ENCODE data around the gene INSL6.

The INSL6 gene, protein sequence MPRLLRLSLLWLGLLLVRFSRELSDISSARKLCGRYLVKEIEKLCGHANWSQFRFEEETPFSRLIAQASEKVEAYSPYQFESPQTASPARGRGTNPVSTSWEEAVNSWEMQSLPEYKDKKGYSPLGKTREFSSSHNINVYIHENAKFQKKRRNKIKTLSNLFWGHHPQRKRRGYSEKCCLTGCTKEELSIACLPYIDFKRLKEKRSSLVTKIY

DNA sequence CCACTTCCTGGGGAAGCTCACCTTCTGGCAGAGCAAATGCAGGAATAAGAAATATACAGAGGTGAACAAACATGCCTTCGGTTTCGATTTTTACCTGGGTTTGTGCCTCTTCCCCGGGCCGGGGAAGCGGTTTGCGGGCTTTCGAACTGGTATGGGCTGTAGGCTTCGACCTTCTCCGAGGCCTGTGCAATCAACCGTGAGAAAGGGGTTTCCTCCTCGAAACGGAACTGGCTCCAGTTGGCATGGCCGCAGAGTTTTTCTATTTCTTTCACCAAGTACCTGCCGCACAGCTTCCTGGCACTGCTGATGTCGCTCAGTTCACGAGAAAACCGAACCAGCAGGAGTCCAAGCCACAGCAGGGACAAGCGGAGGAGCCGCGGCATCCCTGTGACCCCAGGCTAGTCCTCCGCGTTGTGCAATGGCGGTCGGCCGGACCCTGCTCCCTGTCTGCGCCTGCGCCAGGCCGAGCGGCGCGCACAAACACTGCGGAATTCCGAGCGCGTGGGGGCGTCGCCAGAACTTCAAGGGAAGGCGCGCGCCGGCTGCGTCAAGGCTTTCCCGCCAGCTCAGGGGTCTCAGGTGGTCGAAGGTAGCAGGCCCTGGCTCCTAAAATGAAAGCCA lies at the start of gene INSL6:
Gene INSL6, minus strand, starts transcription at position 420 of the 621 bp plus-strand sequence. Its CDS starts 37 bp downstream, at position 383.
- TF ChIP-seq SP1 (IDR thresholded peaks at IDR 0.05) (no peak), L3MBTL2 (conservative IDR thresholded peaks at IDR 0.05) (no peak), CTBP1 (IDR thresholded peaks at IDR 0.05; ENCODE audit: borderline replicate concordance) (no peak), BHLHE40 (IDR thresholded peaks at IDR 0.05; ENCODE audit: borderline replicate concordance) (no peak), FOXA1 (IDR thresholded peaks at IDR 0.05) (no peak), HDGF (IDR thresholded peaks at IDR 0.05; ENCODE audit: borderline replicate concordance) (no peak), FOXM1 (IDR thresholded peaks at IDR 0.05; ENCODE audit: borderline replicate concordance) (no peak), ZNF384 (IDR thresholded peaks at IDR 0.05) (no peak), NFRKB (IDR thresholded peaks at IDR 0.05) (no peak), TARDBP (IDR thresholded peaks at IDR 0.05) (no peak), ELF4 (IDR thresholded peaks at IDR 0.05) (no peak), ARNT (IDR thresholded peaks at IDR 0.05) (no peak), LEF1 (IDR thresholded peaks at IDR 0.05; ENCODE audit: borderline replicate concordance) (no peak)
- TF ChIP-seq, protein P1, sequence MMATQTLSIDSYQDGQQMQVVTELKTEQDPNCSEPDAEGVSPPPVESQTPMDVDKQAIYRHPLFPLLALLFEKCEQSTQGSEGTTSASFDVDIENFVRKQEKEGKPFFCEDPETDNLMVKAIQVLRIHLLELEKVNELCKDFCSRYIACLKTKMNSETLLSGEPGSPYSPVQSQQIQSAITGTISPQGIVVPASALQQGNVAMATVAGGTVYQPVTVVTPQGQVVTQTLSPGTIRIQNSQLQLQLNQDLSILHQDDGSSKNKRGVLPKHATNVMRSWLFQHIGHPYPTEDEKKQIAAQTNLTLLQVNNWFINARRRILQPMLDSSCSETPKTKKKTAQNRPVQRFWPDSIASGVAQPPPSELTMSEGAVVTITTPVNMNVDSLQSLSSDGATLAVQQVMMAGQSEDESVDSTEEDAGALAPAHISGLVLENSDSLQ (IDR thresholded peaks at IDR 0.05): no peak
- DNase-seq (ENCODE audit: extremely low spot score): no peak
- CTCF ChIA-PET: no interaction called here
- POLR2A ChIA-PET: no interaction called here

DNA sequence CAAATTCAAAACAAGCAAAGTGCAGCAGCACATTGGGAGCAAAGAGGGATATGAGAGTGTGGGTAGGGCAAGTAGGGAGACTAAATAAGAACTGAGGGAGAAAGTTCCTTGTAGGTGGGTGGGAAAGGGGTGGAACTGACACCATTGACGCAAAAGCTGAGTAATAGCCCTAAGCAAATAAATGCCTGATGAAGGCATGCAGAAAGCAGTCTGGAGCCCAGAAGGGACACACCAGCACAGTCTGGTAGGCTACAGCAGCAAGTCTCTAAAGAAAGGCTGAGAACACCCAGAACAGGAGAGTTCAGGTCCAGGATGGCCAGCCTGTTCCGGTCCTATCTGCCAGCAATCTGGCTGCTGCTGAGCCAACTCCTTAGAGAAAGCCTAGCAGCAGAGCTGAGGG lies 45.8 kb upstream of the INSL6 start, which contains the start of gene INSL4:
Gene INSL4, plus strand, starts transcription at position 208 of the 400 bp plus-strand sequence. Its CDS starts 105 bp downstream, at position 313.
- POLR2A ChIA-PET: no interaction called here
- no peak for TF ChIP-seq FOXA1 (IDR thresholded peaks at IDR 0.05)
- CTCF ChIA-PET: no interaction called here
- no peak for DNase-seq (ENCODE audit: extremely low spot score)

DNA sequence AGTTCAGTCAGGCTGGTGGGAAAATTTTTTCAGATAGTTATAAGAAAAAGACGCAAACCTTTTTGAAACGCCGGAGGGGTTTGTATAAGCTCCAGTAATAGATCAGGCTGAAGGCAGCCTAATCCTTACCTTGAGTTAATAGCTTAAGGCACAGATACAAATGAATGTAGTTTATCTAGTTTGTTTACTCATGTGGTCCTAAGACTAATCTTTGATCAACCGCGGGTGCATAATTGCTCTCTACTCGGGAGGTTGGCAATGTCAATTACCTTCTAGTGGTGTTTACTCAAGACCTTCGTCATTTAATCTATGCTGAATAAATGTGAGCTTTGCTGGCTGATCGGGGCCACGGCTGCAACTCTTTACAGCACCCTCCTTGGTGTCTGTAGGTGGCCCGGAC lies 45.1 kb upstream of the INSL6 start:
- DNase-seq (ENCODE audit: extremely low spot score): no peak
- no peak for TF ChIP-seq ZNF384 (IDR thresholded peaks at IDR 0.05)
- TF ChIP-seq, protein P1 (IDR thresholded peaks at IDR 0.05): no peak
- TF ChIP-seq L3MBTL2 (conservative IDR thresholded peaks at IDR 0.05): no peak
- TF ChIP-seq ELF4 (IDR thresholded peaks at IDR 0.05): no peak
- TF ChIP-seq SP1 (IDR thresholded peaks at IDR 0.05): no peak
- TF ChIP-seq HDGF (IDR thresholded peaks at IDR 0.05; ENCODE audit: borderline replicate concordance): no peak
- TF ChIP-seq FOXA1 (IDR thresholded peaks at IDR 0.05): no peak
- CTCF ChIA-PET: no interaction called here
- POLR2A ChIA-PET: no interaction called here

DNA sequence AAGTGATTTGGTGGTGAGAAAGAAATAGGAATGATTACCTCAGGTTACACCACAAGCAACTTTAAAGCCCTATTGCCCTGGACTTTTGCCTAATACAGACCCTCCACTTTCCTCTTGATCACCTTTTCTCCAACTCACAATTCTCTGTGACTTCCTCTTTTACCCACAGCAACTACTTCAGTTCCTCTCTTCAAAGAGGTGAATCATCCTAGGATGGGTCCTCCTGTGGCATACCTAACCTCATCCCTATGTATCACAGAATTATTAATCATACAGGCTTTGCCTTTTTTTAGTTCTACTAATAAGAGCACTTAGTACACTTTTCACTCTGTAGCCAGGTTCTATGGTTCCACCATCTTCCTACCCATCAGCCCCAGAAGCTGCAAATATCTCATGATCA lies 19.6 kb upstream of the INSL6 start:
- POLR2A ChIA-PET: no interaction called here
- DNase-seq (ENCODE audit: extremely low spot score): no peak
- CTCF ChIA-PET: no interaction called here
- TF ChIP-seq ARNT (IDR thresholded peaks at IDR 0.05): no peak
- TF ChIP-seq FOXK2 (IDR thresholded peaks at IDR 0.05): no peak
- TF ChIP-seq LEF1 (IDR thresholded peaks at IDR 0.05; ENCODE audit: borderline replicate concordance): no peak
- no peak for TF ChIP-seq FOXA1 (IDR thresholded peaks at IDR 0.05)

DNA sequence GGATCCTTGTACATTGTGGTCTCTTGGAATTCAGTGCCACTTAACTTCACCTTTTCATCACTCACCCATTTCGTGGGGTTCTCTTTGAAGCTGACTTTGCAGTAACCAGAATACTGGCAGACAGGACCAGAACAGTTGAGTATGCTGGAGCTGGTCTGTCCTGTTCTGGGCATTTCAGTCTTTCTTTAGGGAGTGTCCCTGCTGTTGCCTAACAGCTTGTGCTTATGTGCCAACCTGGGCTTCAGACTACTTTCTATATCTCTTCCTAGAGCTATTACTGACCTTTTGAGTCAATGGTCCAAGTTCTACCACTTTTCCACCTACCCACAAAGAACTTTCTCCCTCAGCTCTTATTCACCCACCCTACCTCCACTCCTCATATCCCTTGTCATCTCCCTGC lies 10.0 kb upstream of the INSL6 start:
- ChIA-PET POLR2A (interaction anchor here (0.7 kb wide), 1 partner anchor 24 kb away, joined by 3 read pairs; no protein-coding TSS in a partner anchor), CTCF (no interaction called here)
- DNase-seq (ENCODE audit: extremely low spot score): no peak
- no peak for TF ChIP-seq BHLHE40 (IDR thresholded peaks at IDR 0.05; ENCODE audit: borderline replicate concordance)
- no peak for TF ChIP-seq ELF4 (IDR thresholded peaks at IDR 0.05)
- TF ChIP-seq HDGF (IDR thresholded peaks at IDR 0.05; ENCODE audit: borderline replicate concordance): no peak

DNA sequence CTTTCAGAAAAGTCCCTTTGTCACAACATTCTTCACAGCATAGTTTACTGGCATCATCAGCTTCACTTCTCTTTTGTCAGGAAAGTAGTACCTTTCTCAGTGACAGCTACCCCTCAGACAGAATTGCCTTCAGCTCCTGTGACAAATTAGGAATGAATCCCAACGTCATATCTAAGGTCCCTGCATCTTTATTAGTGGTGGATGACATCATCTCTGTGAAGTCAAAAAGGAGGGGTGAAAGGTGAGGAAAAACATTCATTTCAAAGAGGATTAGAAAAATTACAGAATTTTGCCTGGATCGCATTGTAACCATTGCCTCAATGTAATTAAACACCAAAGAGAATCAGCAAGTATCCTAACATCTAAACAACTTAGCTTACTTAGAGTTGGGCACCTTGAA lies 7.9 kb upstream of the INSL6 start:
- no peak for DNase-seq (ENCODE audit: extremely low spot score)
- ChIA-PET POLR2A (no interaction called here), CTCF (no interaction called here)
- TF ChIP-seq, protein P1 (IDR thresholded peaks at IDR 0.05): no peak
- no peak for TF ChIP-seq SP1 (IDR thresholded peaks at IDR 0.05)
- TF ChIP-seq ARNT (IDR thresholded peaks at IDR 0.05): no peak
- TF ChIP-seq HDGF (IDR thresholded peaks at IDR 0.05; ENCODE audit: borderline replicate concordance): no peak
- no peak for TF ChIP-seq CTBP1 (IDR thresholded peaks at IDR 0.05; ENCODE audit: borderline replicate concordance)
- no peak for TF ChIP-seq LEF1 (IDR thresholded peaks at IDR 0.05; ENCODE audit: borderline replicate concordance)
- TF ChIP-seq BHLHE40 (IDR thresholded peaks at IDR 0.05; ENCODE audit: borderline replicate concordance): no peak
- TF ChIP-seq FOXK2 (IDR thresholded peaks at IDR 0.05): no peak
- no peak for TF ChIP-seq ZNF384 (IDR thresholded peaks at IDR 0.05)
- TF ChIP-seq ELF4 (IDR thresholded peaks at IDR 0.05): no peak
- no peak for TF ChIP-seq NFRKB (IDR thresholded peaks at IDR 0.05)

DNA sequence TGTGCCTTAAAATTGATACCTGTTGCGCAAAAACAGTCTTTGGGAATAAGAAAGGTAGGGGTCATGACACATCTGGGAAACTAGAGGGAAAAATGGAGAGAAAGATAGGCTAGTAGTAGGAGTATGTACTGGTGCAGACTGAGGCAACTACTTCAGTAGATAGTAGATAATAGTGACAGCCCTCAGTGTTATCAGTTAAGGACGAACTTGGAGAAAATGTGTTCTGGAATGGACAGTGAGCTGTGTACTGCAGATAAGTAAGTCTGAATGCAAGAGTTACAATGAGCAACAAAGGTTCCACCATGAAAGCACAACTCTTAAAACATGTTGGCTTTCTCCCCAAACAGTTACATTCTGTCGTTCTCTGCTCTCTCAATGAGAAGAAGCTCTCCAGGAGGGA lies 6.5 kb upstream of the INSL6 start:
- CTCF ChIA-PET: no interaction called here
- no peak for TF ChIP-seq FOXA1 (IDR thresholded peaks at IDR 0.05)
- no peak for TF ChIP-seq LEF1 (IDR thresholded peaks at IDR 0.05; ENCODE audit: borderline replicate concordance)
- no peak for TF ChIP-seq ELF4 (IDR thresholded peaks at IDR 0.05)
- TF ChIP-seq SP1 (IDR thresholded peaks at IDR 0.05): no peak
- TF ChIP-seq CTBP1 (IDR thresholded peaks at IDR 0.05; ENCODE audit: borderline replicate concordance): no peak
- no peak for TF ChIP-seq FOXK2 (IDR thresholded peaks at IDR 0.05)
- no peak for TF ChIP-seq ZNF384 (IDR thresholded peaks at IDR 0.05)
- TF ChIP-seq HDGF (IDR thresholded peaks at IDR 0.05; ENCODE audit: borderline replicate concordance): no peak
- TF ChIP-seq FOXM1 (IDR thresholded peaks at IDR 0.05; ENCODE audit: borderline replicate concordance): no peak
- TF ChIP-seq, protein P1 (IDR thresholded peaks at IDR 0.05): no peak
- TF ChIP-seq BHLHE40 (IDR thresholded peaks at IDR 0.05; ENCODE audit: borderline replicate concordance): no peak
- TF ChIP-seq TARDBP (IDR thresholded peaks at IDR 0.05): no peak
- no peak for TF ChIP-seq NFRKB (IDR thresholded peaks at IDR 0.05)
- no peak for TF ChIP-seq SUZ12 (IDR thresholded peaks at IDR 0.05)
- TF ChIP-seq ARNT (IDR thresholded peaks at IDR 0.05): no peak
- TF ChIP-seq L3MBTL2 (conservative IDR thresholded peaks at IDR 0.05): no peak
- POLR2A ChIA-PET: no interaction called here
- no peak for DNase-seq (ENCODE audit: extremely low spot score)
